ENCODE results near the gene SH3PXD2A. TPM values are rescaled to one million over a fixed set of nuclear protein-coding genes. Genes with fewer than 3 reads are reported as not detected.
A peak's percentile ranks its signal among the peaks of the same experiment; 100 is the strongest.

Gene SH3PXD2A
- total RNA-seq, 4 donors from 2014 or later, result 35.0 to 54.8 (median 45.4) TPM

DNA sequence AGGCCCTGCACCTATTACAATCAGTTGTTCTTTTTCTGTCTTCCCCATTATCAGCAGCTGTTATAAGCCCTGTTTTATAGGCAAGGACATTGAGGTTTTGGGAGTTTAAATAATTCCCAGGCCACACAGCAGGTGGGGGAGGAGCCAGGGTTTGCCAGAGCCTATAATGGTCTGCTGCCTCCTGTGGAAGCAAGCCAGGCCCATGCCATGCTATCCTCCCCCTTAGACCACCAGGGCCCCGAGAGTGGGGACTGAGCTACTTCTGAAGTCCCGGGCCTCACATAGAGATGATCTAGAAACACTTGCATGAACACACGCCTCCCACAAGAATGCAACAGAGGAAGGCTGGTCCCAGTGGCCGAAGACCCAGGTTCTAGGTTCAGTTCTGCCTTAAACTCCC is 141.7 kb downstream of the SH3PXD2A start:
- no peak for TF ChIP-seq POLR2A (IDR thresholded peaks at IDR 0.05)
- TF ChIP-seq, protein P1, sequence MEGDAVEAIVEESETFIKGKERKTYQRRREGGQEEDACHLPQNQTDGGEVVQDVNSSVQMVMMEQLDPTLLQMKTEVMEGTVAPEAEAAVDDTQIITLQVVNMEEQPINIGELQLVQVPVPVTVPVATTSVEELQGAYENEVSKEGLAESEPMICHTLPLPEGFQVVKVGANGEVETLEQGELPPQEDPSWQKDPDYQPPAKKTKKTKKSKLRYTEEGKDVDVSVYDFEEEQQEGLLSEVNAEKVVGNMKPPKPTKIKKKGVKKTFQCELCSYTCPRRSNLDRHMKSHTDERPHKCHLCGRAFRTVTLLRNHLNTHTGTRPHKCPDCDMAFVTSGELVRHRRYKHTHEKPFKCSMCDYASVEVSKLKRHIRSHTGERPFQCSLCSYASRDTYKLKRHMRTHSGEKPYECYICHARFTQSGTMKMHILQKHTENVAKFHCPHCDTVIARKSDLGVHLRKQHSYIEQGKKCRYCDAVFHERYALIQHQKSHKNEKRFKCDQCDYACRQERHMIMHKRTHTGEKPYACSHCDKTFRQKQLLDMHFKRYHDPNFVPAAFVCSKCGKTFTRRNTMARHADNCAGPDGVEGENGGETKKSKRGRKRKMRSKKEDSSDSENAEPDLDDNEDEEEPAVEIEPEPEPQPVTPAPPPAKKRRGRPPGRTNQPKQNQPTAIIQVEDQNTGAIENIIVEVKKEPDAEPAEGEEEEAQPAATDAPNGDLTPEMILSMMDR (IDR thresholded peaks at IDR 0.05), result no peak
- intact Hi-C loops (cut with DNase I; ENCODE audit: low total_unique reads), result loop anchor here (2.0 to 5.0 kb wide), 2 partner anchors 143 to 169 kb away; no protein-coding TSS in a partner anchor
- 74 to 94% methylated on average over 4 of the region's 4 CpGs for WGBS, 2 donors
- no peak overlapping the region for H3K4me3 ChIP-seq (ENCODE audit: low read depth, poor library complexity, severe bottlenecking)
- DNase-seq (ENCODE audit: low spot score in 2 of 2), result no peak

GRCh38 chr10:103712898-103713498 is 142.4 kb downstream of the SH3PXD2A start:
- intact Hi-C loops (cut with DNase I; ENCODE audit: low total_unique reads), result loop anchor here (2.0 to 5.0 kb wide), 2 partner anchors 144 to 169 kb away; no protein-coding TSS in a partner anchor
- TF ChIP-seq, protein P1 (IDR thresholded peaks at IDR 0.05), result peak in 1 of 3 donors; percentile 92
- TF ChIP-seq POLR2A (IDR thresholded peaks at IDR 0.05), result no peak
- 11 to 14% methylated on average over 4 to 8 of the region's 8 CpGs for WGBS, 2 donors
- no peak overlapping the region for H3K4me3 ChIP-seq (ENCODE audit: low read depth, poor library complexity, severe bottlenecking)
- DNase-seq (ENCODE audit: low spot score in 2 of 2), result peak; percentile 87 to 97

GRCh38 chr10:103712146-103712545 is 143.2 kb downstream of the SH3PXD2A start:
- H3K4me3 ChIP-seq (ENCODE audit: low read depth, poor library complexity, severe bottlenecking), result no peak overlapping the region
- DNase-seq (ENCODE audit: low spot score in 2 of 2), result no peak
- TF ChIP-seq, protein P1 (IDR thresholded peaks at IDR 0.05), result no peak
- TF ChIP-seq POLR2A (IDR thresholded peaks at IDR 0.05), result no peak
- 50 to 60% methylated on average over 5 of the region's 5 CpGs for WGBS, 2 donors
- intact Hi-C loops (cut with DNase I; ENCODE audit: low total_unique reads), result loop anchor here (2.0 to 5.0 kb wide), 2 partner anchors 145 to 170 kb away; no protein-coding TSS in a partner anchor

DNA sequence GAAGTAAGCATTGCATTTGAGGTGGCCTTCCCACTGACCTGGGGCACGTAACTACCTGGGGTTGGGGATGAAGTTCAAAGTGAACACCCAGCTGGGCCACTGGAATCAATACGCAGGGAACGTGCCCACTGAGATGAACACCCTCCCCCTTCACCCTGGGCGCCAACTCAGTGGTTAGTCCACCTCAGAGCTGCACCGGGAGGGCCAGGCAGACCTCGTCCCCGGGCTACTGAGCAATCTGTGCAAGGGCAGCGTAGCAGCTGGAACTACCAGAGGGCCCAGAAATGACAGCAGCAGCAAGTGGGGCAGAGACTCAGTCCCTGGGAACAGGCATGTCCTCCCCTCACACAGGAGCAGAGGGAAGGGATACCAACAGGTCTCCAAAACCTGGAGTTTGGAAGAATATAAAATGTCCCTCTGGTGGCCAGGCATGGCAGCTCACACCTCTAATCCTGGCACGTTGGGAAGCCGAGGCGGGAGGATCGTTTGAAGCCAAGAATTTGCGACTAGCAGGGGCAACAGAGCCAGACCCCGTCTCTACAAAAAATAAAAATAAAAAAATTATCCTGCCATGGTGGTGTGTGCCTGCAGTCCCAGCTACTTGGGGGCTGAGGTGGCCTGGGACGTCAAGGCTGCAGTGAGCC is 143.9 kb downstream of the SH3PXD2A start:
- intact Hi-C loops (cut with DNase I; ENCODE audit: low total_unique reads), result loop anchor here (5.0 kb wide), 1 partner anchor 171 kb away; no protein-coding TSS in a partner anchor
- WGBS, 2 donors, result 72 to 82% methylated on average over 15 of the region's 15 CpGs
- DNase-seq (ENCODE audit: low spot score in 2 of 2), result no peak

DNA sequence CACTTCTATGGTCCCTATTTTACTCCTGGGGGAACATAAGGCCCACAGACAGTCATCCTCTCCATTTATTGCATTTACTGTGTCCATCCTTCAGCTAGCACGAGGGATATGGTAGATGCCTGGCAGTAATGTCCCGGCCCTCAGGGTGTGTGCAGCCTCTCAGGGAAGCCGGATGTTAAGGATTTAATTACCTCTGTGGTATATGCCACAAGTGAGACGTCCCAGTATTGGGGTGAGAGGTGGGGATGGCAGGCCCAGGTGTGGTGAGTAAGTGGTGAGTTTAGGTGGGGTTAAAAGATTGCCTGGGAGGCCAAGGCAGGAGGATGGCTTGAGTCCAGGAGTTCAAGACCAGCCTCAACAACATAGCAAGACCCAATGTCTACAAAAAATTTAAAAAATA is 144.9 kb downstream of the SH3PXD2A start:
- intact Hi-C loops (cut with DNase I; ENCODE audit: low total_unique reads), result loop anchor here (5.0 kb wide), 1 partner anchor 172 kb away; no protein-coding TSS in a partner anchor
- WGBS, 2 donors, result 62 to 63% methylated on average over 4 of the region's 4 CpGs
- no peak overlapping the region for H3K4me3 ChIP-seq (ENCODE audit: low read depth, poor library complexity, severe bottlenecking)
- no peak for DNase-seq (ENCODE audit: low spot score in 2 of 2)
- TF ChIP-seq, protein P1 (IDR thresholded peaks at IDR 0.05), result no peak
- TF ChIP-seq POLR2A (IDR thresholded peaks at IDR 0.05), result no peak

More for the DNA sequence above, 143.9 kb downstream of the SH3PXD2A start:
- H3K4me3 ChIP-seq (ENCODE audit: low read depth, poor library complexity, severe bottlenecking), result no peak overlapping the region
- no peak for TF ChIP-seq POLR2A (IDR thresholded peaks at IDR 0.05)
- TF ChIP-seq, protein P1 (IDR thresholded peaks at IDR 0.05), result no peak
